BLaER1 treated with 17β-estradiol and CSF1 and Interleukin-3, amounts not matched to agents 10 nM and 100 nM (cell line): ENCODE results near the gene AK8.

Experiments
- H3K27ac ChIP-seq, 11 experiments: shearing (Covaris generic); formaldehyde crosslinking; 2 replicates each; pipeline ENCODE4 v1.8.1; 2022
- H3K27me3 ChIP-seq, 11 experiments: shearing (Covaris generic); formaldehyde crosslinking; 2 replicates each; pipeline ENCODE4 v1.8.1; 2022
- H3K36me3 ChIP-seq, 11 experiments: shearing (Covaris generic); formaldehyde crosslinking; 2 replicates each; pipeline ENCODE4 v1.8.1; 2022
- H3K4me1 ChIP-seq, 10 experiments: shearing (Covaris generic); formaldehyde crosslinking; 2 replicates each; pipeline ENCODE4 v1.8.1; 2022
- H3K4me2 ChIP-seq, 11 experiments: shearing (Covaris generic); formaldehyde crosslinking; 2 replicates each; pipeline ENCODE4 v1.8.1; 2022
- H3K4me3 ChIP-seq, 10 experiments: shearing (Covaris generic); formaldehyde crosslinking; 2 replicates each; pipeline ENCODE4 v1.8.1; 2022
- H3K9ac ChIP-seq, 11 experiments: shearing (Covaris generic); formaldehyde crosslinking; 2 replicates each; pipeline ENCODE4 v1.8.1; 2022
- H3K9me3 ChIP-seq, 11 experiments: shearing (Covaris generic); formaldehyde crosslinking; replicated peaks in 1 of 11; 2 replicates each; pipeline ENCODE4 v1.8.1; 2022
- H4K20me1 ChIP-seq, 11 experiments: shearing (Covaris generic); formaldehyde crosslinking; 2 replicates each; pipeline ENCODE4 v1.8.1; 2022
- Cebpa-rat ChIP-seq, 11 experiments: shearing (Covaris generic); IDR thresholded peaks; 2 replicates each; pipeline ENCODE4 v1.8.1; 2022

The AK8 gene

DNA sequence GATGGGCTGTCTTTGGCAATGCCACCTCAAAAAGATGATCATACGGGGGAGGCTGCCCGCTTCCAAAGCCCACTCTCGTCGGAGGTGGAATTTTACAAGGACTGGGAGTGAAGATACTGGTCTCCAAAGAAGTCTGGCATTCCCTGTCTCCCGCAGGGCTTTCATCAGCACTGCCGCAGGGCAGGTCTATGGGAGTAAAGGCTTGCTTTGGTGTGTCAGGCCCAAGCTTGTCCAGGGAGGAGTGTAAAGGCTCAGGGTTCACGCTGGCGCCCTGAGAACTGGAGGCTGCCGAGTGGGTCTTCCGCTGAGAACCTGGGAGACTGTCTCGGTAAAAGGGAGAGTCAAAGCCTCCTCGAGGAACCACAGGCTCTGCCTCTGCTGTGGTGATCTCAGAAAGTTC is 27.6 kb upstream of the AK8 start:
- Histone ChIP-seq H3K9ac (peak overlapping the region in 1 of 11 experiments; percentile 26; a peak in 1 of 22 replicates), H3K9me3 (no peaks in the 10 kb centered on the region), H4K20me1 (peaks cover 0 to 3% (median 0%) of the 10 kb centered on the region in 11 experiments; a peak in 2 of 22 replicates), H3K27ac (no peak overlapping the region), H3K4me1 (peaks cover 0 to 11% (median 10%) of the 10 kb centered on the region in 10 experiments; a peak in 19 of 20 replicates), H3K36me3 (peaks cover 69 to 93% (median 85%) of the 10 kb centered on the region in 11 experiments), H3K4me3 (no peak overlapping the region), H3K27me3 (no peaks in the 10 kb centered on the region), H3K4me2 (no peak overlapping the region)
- no peak for TF ChIP-seq Cebpa-rat (IDR thresholded peaks at IDR 0.05)

DNA sequence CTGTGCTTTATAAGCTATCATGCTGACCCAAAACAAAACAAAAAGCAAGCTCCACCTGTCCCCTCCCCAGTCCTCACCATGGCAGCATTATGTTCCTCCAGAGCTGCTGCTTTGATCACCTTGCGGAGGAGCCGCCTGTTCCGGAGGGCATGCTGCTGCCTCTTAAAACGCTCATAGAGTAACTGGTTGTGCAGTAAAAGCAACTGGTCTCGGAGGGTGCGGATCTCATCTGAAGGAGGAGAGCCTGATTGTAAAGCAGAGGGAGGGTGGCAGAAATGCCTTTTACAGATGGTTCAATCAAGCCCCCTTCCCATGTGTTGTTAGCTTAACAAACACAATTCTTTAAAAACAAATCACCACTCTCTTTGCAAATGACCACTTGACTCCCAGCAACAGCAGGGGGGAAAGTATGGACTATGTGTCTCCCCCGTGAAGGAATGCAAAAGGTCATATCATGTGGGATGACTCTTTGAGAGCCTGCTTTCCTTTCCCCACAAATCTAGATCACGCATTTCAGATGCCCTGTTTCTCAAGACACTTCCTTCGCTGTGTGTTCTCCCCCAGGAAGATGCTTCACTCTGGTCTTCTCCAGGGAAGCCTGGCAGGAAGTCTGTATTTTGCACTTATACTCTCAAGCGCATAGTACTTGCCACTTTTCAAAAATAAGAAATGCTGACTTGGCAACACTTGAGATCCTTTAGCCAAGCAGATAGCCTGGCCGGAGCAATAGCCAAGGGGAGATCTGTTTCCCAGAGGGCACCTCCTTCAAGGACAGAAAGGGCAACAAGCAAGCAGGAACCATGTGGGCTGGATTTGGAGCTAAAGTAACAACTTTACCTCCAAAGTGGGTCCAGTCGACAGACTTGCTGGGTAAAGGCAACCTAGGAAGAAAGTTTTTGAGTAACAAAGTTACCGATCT is 25.7 kb upstream of the AK8 start:
- Histone ChIP-seq H3K4me2 (no peak overlapping the region), H3K27me3 (no peaks in the 10 kb centered on the region), H3K27ac (no peak overlapping the region), H3K4me1 (peaks cover 0 to 20% (median 11%) of the 10 kb centered on the region in 10 experiments; a peak in 19 of 20 replicates), H3K36me3 (peaks cover 69 to 93% (median 85%) of the 10 kb centered on the region in 11 experiments), H3K9ac (peak overlapping the region in 3 of 11 experiments; percentile 1 to 11 (median 7); a peak in 4 of 22 replicates), H3K9me3 (no peaks in the 10 kb centered on the region), H4K20me1 (peaks cover 0 to 3% (median 0%) of the 10 kb centered on the region in 11 experiments; a peak in 2 of 22 replicates), H3K4me3 (no peak overlapping the region)
- no peak for TF ChIP-seq Cebpa-rat (IDR thresholded peaks at IDR 0.05)

- Histone ChIP-seq H4K20me1 (peaks cover 0 to 3% (median 0%) of the 10 kb centered on the region in 11 experiments; a peak in 2 of 22 replicates), H3K4me3 (no peak overlapping the region), H3K4me1 (peaks cover 0 to 23% (median 12%) of the 10 kb centered on the region in 10 experiments; a peak in 19 of 20 replicates), H3K27me3 (no peaks in the 10 kb centered on the region), H3K27ac (peak overlapping the region in 8 of 11 experiments; percentile 48 to 79 (median 68); a peak in 15 of 22 replicates), H3K4me2 (peak overlapping the region in 5 of 11 experiments; percentile 30 to 81 (median 54); a peak in 10 of 22 replicates), H3K9me3 (no peaks in the 10 kb centered on the region), H3K36me3 (peaks cover 77 to 96% (median 88%) of the 10 kb centered on the region in 11 experiments), H3K9ac (peak overlapping the region in 8 of 11 experiments; percentile 14 to 62 (median 53); a peak in 10 of 22 replicates)
- TF ChIP-seq Cebpa-rat (IDR thresholded peaks at IDR 0.05) = no peak
Observed at GRCh38 chr9:132901858-132902831, 24.1 kb upstream of the AK8 start.

- Histone ChIP-seq H4K20me1 (peaks cover 0 to 3% (median 0%) of the 10 kb centered on the region in 11 experiments; a peak in 1 of 22 replicates), H3K4me2 (no peak overlapping the region), H3K27ac (peak overlapping the region in 4 of 11 experiments; percentile 10 to 79 (median 70); a peak in 3 of 22 replicates), H3K4me3 (no peak overlapping the region), H3K9ac (no peak overlapping the region), H3K36me3 (peaks cover 79 to 96% (median 85%) of the 10 kb centered on the region in 11 experiments), H3K27me3 (no peaks in the 10 kb centered on the region), H3K9me3 (no peaks in the 10 kb centered on the region), H3K4me1 (peaks cover 12 to 64% (median 43%) of the 10 kb centered on the region in 10 experiments)
- no peak for TF ChIP-seq Cebpa-rat (IDR thresholded peaks at IDR 0.05)
Observed at GRCh38 chr9:132898051-132898450, 20.0 kb upstream of the AK8 start.

DNA sequence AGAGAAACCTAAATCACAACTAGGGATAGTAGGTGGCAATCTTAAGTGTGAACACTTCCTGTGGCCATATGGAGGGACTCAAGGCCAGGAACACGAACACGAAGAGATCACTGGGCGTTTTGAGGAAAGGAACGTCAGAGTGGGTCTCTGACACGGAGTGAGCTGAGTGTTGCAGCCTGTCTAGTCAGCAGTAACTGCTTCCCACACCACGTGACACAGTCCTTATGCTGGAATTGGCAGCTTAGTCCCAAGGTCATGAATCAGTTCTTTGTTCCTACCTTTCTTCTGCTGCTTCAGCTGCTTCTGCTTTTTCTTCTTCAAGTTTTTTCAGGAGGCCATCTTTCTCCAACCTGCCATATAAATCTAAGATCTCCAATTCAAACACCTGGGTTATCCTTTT is 18.8 kb upstream of the AK8 start:
- Histone ChIP-seq H4K20me1 (peaks cover 0 to 3% (median 0%) of the 10 kb centered on the region in 11 experiments; a peak in 1 of 22 replicates), H3K9ac (peak overlapping the region in 2 of 11 experiments; percentile 12 to 36; a peak in 4 of 22 replicates), H3K4me2 (peak overlapping the region in 5 of 11 experiments; percentile 25 to 77 (median 61); a peak in 9 of 22 replicates), H3K36me3 (peaks cover 78 to 98% (median 91%) of the 10 kb centered on the region in 11 experiments), H3K27me3 (no peaks in the 10 kb centered on the region), H3K4me3 (no peak overlapping the region), H3K4me1 (peaks cover 12 to 75% (median 46%) of the 10 kb centered on the region in 10 experiments), H3K27ac (peak overlapping the region in 9 of 11 experiments; percentile 15 to 100 (median 98); a peak in 17 of 22 replicates), H3K9me3 (no peaks in the 10 kb centered on the region)
- no peak for TF ChIP-seq Cebpa-rat (IDR thresholded peaks at IDR 0.05)

DNA sequence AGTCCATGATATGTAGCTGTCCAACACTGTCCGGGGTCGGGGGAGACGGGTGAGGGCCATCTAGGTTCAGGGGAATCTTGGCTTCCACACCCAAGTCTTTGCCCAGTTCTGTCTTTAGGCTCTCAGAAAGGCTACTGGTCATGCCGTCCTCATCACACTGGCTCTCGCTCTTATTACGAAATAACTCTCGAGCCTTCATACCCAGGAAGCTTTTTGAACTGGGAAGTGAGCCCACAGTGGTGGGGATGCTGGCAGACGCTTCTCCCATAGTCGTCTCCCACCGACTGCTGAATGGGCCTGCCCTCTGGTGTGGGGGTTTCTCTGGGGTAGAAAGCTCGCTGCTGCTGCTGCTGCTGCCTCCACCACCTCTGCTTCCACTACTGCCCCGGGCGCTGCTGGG is 18.2 kb upstream of the AK8 start:
- Histone ChIP-seq H3K27ac (peak overlapping the region in 9 of 11 experiments; percentile 15 to 100 (median 98); a peak in 16 of 22 replicates), H3K27me3 (no peaks in the 10 kb centered on the region), H4K20me1 (no peaks in the 10 kb centered on the region), H3K4me1 (peaks cover 14 to 76% (median 43%) of the 10 kb centered on the region in 10 experiments), H3K4me2 (peak overlapping the region in 6 of 11 experiments; percentile 21 to 77 (median 50); a peak in 10 of 22 replicates), H3K4me3 (no peak overlapping the region), H3K36me3 (peaks cover 77 to 98% (median 90%) of the 10 kb centered on the region in 11 experiments), H3K9ac (peak overlapping the region in 2 of 11 experiments; percentile 12 to 36; a peak in 4 of 22 replicates), H3K9me3 (no peaks in the 10 kb centered on the region)
- peak in 4 of 11 experiments; percentile 12 to 51 (median 38); a peak in 4 of 22 replicates for TF ChIP-seq Cebpa-rat (IDR thresholded peaks at IDR 0.05)

DNA sequence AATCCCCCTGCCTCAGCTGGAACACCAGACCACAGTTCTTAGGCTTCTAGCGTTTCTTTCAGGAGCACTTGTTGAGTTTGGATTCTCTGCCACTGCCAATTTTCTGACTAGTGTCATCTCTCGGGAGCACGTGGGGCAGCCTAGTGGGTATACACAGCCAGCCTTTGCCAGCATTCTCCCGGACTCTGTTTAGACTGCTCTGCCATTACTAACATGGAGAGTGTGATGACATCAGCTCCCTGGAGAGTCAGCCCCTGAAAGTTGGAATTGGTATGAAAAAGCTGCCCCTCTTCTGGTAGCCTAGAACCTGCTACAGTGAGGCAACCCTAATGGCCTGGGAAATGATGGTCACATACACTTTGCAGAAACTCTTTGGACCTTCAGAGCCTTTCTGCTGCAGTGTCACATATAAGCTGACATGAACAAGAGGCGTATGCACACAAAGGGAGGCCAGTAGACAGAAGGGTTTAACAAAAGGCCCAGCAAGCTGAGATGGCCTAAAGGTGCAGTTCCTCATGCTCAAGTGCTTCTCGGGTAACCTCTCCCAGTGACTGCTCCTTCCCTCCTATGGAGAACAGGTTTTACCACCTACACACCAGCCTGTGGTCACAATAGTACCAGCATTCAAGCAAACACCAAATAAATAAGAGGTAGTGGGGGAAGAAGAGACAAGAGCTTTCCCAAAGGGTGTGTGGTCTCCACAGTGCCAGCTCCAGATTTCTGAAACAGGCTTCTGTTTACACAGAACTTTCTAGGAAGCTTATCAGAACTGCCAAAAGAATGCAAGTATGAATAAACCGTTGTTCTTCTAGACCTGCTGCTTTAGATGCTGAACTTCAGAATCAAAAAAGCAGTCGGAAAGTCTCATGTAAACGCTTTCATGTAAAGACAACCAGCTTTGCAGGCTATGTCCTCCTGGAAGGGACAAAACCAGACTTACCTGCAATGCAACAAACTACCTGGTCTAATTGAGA is 17.1 kb upstream of the AK8 start:
- Histone ChIP-seq H3K27ac (peak overlapping the region in 9 of 11 experiments; percentile 13 to 100 (median 98); a peak in 14 of 22 replicates), H4K20me1 (no peaks in the 10 kb centered on the region), H3K9ac (peak overlapping the region in 4 of 11 experiments; percentile 28 to 56 (median 46); a peak in 8 of 22 replicates), H3K9me3 (no peaks in the 10 kb centered on the region), H3K27me3 (no peaks in the 10 kb centered on the region), H3K4me2 (peak overlapping the region in 8 of 11 experiments; percentile 13 to 77 (median 44); a peak in 15 of 22 replicates), H3K4me1 (peaks cover 25 to 76% (median 48%) of the 10 kb centered on the region in 10 experiments), H3K36me3 (peaks cover 66 to 87% (median 80%) of the 10 kb centered on the region in 11 experiments), H3K4me3 (no peak overlapping the region)
- TF ChIP-seq Cebpa-rat (IDR thresholded peaks at IDR 0.05) = no peak
